ENCODE data around the gene APPL2.

APPL2 gene

DNA sequence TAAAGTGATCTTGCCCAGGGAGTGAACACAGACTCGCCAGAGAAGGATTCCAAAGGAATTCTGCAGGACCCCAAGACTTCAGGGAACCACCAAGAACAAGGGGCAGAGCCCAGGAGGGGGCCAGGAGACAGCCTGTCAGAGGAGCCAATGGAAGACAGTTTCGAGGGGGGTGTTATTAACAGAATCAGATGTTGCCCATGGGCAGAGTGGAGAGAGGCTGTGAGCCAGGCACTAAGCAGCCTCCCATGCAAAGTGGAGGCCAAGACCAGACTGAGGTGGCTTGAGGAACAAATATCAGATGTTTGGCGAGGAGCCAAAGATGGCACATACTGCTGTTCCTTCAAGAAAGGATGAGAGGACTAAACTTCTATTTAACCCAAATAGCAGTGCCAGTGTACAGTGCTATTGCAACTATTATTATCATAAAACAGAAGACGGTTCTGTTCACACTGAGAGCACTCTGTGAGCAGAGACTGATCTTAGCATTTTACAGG lies 12.6 kb downstream of the APPL2 start:
- in situ Hi-C loops (cut with MboI; ENCODE audit: low sequenced_read_pairs): no loop called here

DNA sequence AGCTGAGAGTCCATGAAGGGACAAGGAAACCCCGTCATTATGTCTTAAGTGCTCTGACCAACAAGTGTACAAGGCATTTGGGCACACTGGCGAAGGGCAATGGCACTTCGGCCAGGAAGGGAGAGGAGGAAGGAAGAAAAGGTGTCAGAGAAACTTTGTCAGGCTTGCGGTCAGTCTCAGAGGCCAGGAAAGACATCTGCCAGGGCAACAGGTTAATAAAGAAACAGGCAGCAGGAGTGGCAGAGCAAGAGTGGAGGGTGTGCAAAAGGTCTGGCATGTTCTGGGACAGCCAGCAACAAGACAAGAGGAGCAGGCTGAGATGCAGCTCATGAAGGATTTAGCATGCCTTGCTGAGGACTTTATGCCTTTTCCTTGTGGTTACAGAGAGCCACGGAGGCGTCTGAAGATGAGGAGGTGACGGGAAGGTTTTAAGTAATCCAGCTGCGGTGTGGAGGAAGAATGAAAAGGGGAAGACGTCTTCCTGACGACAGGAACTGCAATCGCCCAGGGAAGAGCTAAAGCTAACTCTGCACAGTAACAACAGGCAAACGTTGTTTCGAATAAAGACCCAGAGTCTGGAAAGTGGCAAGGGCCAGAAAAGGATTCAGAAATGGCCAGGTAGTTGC lies 13.1 kb downstream of the APPL2 start:
- in situ Hi-C loops (cut with MboI; ENCODE audit: low sequenced_read_pairs): no loop called here

DNA sequence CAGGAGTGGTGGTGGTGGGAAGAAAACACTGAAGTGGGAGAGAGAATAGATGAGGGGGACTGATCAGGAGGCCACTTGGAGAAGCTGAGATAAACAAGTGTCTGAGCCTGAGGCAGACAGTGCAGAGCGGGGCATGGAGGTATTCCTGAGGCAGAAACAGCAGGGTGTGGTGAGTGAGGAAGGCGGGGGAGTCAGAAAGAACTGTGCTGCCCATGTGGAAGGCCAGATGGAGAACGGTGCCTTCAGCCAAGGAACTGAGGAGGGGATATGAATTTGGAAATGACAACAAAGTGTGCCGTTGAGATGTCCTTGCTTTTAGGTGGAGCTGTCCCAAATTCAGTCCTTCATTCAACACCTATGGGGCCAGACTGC lies 13.7 kb downstream of the APPL2 start:
- in situ Hi-C loops (cut with MboI; ENCODE audit: low sequenced_read_pairs): no loop called here

DNA sequence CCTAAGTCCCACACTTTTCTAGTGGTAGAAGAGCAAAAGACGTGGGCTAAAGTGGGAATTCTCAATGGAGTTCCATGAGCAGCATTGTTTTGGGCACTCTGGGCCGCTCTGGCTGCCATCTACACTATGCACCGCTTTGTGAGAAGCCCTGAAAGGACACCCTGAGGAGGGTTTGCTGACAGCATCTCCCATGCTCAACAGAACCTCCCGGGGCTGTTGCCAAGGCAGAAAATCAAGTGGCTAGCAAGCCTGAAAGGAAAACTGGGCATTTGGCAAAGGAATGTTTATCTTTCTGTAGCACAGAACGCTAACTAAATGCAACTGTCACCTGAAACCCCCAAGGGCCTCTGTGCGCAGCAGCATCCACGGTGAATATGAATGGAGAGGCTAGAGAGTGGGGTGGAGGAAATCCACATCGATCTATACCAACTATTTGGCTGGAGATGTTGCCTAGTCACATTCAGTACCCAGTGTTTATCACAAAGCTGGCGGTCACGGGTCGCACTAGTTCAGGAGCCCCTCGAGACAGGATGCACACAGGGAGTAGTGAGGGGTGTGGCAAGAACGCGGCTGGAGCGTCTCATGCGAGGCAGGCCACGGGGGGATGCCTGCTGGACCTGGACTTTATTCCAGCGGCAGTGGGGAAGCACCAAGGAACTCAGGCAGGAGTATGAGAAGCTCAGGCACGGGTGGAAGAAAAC lies 14.2 kb downstream of the APPL2 start:
- in situ Hi-C loops (cut with MboI; ENCODE audit: low sequenced_read_pairs): no loop called here

DNA sequence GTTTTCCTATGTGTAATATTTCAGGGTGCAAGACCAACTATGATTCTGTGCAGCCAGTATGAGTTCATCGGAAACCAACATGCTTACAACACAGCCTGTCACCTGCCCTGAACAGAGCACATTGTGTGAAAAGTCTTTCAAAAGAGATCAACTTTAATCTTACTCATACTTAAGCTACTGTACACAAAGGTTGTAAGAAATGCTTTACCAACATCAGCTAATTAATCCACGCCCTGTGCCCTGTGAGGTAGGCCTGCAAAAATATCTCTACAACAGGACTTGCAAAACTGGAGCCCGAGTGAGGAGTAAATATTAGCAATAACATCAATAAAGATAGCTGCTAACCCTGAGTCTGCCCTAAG lies 15.1 kb downstream of the APPL2 start:
- in situ Hi-C loops (cut with MboI; ENCODE audit: low sequenced_read_pairs): no loop called here

DNA sequence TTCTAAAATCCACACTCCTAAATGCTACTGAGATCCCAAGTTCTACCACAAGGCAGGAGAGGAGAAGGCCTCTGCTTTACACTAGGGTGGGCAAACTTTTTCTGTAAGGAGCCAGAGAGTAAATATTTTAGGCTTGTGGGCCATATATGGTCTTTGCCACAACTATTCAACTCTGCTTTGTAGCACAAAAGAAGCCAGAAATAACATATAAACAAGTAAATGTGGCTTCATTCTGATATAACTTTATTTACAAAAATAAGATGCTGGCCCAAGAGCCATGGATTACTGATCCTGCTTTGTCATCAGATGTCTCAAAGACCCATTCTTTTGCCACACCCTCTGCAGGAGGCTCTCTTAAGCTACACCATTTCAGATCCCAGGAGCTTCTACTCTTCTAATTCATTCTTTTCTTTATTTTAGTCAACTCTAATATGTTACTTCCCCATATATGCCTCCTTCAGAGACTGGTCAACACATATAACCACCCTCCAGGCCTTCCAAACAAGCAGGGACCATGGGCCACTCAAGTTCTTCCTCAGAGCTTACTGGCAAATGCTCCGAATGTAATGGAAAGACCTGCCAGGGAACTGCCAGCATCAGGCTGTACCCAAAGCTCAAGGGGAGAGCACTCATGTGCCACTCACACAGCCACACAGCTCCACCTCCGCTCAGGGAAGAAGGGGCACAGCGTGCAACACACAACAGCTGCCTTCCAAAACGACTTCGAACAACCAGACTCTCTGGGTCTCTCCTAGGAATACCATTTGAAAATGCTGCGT lies 15.6 kb downstream of the APPL2 start:
- in situ Hi-C loops (cut with MboI; ENCODE audit: low sequenced_read_pairs): no loop called here

DNA sequence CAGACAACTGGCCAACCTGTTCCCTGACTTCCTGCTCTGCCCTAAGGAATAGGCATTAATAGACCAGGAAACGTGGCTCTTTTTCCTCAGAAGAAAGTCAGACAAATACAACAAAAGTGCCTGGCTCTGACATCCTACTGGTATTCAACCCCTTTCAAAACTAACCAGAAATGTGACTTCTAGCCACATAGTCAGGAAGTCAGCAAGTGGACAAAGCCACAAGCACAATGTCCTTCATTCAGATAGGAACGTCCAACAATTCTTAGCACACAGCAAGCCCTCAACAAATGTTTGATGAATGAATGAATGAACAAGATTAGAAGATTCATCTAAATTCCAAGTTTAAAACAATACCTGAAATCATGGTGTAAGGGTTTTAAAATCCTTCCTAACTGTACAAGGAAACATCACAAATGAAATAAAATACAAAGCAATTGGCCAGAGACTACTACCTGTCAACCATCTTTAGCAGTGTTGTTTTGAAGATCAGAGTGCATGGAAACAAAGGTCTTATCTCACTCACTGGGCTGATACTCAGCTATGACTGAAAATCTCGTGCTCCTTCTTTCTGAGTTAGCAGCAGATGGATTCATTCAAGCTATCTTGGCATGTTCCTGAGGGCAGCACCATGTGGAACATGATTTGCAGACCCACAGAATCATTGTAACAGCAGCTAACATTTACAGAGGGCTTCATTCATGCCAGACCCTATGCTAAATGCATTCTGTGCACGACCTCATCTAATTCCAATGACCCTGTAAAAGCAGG lies 16.5 kb downstream of the APPL2 start:
- in situ Hi-C loops (cut with MboI; ENCODE audit: low sequenced_read_pairs): no loop called here

DNA sequence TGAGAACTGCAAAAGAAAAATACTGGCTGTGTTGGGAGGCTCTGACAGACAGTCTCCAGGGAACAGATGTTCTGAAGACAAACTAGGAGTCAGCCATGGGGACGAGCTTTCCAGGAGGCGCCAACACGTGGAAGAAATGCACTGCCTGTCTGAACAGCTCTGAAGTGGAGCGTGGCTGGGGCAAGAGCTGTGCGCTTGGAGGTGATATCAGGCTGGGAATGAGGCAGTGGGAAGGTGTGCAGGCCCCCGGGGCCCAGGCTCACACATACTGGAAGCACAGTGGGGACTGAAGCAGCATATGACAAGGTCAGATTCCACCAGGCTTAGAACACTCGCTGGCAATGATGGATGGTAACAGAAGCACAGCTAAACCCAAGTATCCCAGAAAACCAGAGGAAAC lies 17.5 kb downstream of the APPL2 start:
- in situ Hi-C loops (cut with MboI; ENCODE audit: low sequenced_read_pairs): no loop called here

DNA sequence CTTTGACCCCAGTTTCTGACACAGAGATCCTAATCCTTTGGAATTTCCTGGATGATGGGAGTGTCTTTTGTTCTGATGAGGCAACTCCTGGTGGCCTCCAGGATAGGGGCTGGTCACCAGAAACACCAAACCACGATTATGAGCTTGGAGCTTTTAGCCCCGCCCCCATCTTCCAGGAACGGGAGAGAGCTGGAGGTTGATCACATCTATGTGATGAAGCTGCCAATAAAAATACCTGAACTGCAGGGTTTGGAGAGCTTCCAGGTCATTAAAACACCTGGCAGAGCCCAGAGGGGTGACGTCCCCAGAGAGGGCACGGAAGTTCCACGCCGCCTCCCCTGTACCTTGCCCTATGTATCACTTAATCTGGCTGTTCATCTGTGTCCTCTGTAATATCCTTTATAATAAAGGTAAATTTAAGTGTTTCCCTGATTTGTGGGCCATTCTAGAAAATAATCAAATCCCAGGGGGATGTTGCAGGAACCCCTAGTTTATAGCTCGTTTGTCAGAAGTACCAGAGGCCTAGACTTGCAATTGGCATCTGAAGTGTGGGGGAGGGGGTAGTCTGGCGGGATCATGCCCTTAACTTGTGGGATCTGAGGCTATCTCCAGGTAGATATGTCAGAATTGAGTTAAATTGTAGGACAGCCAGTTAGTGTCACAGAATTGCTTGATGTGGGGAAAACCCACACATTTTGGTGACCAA lies 21.2 kb downstream of the APPL2 start:
- in situ Hi-C loops (cut with MboI; ENCODE audit: low sequenced_read_pairs): no loop called here

DNA sequence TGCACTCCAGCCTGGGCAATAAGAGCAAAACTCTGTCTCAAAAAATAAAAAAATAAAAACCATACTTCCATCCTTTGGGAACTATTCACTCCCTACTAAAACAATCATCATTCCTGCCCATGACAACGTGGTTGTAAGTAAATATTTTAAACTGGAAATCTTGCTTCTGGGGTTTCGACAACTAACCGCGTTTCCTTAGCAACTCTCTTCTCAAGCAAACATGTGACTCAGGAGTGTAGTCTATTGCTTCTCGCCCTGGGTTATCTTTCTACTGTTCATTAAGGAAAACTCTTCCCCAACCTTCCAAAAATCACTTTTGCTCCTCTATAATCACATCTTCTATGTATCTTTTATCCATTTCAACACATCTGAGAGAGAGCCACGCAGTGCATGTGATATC lies 21.8 kb downstream of the APPL2 start:
- in situ Hi-C loops (cut with MboI; ENCODE audit: low sequenced_read_pairs): no loop called here

DNA sequence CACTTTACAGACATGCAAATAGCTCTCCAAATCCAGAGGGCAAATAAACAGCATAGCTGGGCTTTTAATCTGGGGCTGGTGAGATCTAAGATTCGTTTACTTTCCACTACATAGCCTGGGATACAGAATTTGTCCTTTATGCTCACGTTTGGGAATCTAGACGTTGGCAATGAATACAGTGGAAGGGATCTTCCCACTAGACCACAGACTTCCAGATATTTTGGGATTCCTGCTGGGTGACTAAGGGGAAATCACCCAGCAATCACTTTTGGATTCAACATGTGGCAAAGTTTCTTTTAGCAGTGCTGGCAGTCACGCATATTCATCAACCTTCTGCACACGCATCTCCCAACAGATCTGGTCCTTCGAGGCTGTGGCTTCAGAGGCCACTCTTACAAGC lies 23.5 kb downstream of the APPL2 start:
- in situ Hi-C loops (cut with MboI; ENCODE audit: low sequenced_read_pairs): no loop called here

DNA sequence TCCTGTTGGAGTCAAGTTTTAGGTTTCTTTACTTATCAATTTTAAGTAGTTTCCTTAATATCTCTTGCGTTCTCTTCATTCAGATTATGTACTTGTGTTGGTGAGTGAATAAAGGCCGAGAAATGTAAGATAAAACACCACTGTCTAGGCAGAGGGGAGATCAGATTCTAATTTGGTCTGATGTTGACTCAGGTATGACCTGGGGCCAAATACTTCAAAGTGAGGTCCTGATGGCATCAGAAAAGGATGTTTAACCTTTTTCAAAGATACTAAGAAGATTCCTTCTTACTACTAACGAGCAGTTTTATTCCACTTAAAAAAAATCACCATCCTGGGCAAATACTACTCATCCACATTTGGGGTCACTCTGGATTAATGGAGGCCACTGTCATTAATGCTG lies 26.9 kb downstream of the APPL2 start:
- in situ Hi-C loops (cut with MboI; ENCODE audit: low sequenced_read_pairs): no loop called here

DNA sequence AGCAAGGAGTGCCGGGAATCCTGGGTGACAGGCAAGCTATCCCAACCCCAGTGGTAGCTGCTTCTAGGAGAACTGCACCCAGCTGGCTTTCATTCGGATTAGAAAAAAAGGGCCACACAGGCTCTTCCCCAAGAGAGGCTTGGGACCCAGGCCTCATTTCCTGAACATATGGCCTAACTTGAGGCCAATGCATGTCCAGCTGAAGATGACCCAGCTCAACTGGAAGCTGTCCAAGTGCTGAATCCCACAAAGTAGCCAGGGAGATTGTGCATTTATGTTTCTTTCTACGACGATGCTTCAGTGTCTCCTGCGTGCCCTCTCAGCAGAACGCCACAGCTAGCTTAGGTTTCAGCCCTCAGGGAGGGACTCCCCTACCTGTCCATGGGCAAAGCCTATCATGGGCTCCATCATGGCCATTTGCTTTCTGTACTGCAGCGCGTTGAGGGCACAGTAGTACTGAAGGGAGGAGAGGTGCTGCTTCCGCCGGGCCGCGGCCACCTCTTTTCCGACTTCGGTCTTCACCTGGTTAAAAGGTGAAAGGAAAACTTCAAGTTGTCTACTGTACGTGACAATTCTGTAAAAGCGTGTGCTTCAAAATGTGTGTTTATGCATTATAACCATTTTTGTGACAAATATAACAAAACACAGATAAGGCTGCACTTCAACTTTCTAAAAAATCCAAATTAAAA lies 29.1 kb downstream of the APPL2 start:
- in situ Hi-C loops (cut with MboI; ENCODE audit: low sequenced_read_pairs): no loop called here

DNA sequence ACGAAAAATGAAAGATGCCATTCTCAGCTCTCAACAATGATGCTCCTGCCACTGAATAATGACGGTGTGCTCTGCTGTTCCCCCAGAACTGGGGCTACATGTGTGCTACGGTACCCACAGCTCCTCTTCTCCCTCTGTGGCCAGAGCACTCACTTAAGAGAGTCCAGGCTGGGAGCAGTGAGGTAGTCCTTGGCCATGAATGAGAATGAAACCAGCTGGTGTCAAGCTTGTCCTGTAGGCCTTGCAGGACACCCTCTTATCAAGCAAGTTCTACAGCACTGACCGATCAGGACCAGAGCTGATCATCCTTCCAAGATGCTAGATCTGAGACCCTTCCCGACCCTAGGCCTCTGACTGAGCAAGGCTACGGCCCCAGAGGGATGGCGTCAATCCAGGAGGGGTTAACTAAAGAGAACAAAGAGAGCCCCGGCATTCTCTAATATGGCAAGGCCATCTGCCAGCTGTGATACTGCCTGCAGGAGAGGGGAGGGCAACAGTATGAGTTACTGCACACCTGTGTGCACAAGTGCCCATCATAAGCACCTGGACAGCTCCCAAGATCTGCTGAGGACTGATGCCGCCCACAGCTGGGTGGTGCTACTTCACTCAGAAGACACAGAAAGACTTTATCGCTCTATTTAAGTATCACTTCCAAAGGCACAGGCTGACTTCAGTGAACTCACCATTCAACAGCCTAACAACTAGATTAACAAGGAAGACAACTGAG lies 30.5 kb downstream of the APPL2 start:
- in situ Hi-C loops (cut with MboI; ENCODE audit: low sequenced_read_pairs): no loop called here

DNA sequence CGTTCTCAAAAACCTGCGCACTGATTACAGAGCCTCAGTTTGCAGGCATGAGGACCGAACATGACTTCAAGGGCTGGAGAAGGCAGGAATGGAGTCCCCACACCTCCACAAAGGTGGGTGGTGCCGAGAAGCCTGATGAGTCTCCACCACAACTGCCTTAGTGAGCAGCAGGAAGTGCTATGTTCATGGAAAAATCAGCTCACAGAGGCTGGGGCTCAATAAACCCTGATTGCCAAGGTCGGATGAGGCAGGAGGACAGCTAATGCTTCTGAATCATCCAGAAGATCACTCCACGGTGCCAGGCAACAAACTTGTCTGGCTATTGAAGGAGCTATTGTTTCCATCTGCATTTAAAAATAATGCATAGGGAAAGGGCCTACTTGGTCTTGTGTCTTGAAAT lies 31.1 kb downstream of the APPL2 start:
- in situ Hi-C loops (cut with MboI; ENCODE audit: low sequenced_read_pairs): no loop called here

DNA sequence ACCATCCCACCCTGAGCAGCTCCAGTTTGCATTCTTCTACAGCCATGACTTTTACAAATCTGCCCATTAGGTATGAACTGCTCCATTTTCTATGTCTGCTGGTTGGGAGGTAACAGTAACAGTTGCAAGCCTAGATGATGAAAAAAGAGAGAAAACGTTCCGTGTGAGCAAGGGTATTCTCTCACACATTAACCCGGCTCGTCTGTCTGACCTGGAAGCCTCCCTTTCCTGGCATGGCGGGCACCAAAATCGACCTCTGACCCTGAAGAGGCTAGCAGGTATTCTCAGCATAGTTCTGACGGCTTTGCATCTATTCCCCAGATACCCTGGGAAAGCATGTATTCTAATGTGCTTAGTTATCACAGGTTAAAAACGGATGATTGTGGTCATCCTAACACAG lies 31.8 kb downstream of the APPL2 start:
- in situ Hi-C loops (cut with MboI; ENCODE audit: low sequenced_read_pairs): no loop called here

DNA sequence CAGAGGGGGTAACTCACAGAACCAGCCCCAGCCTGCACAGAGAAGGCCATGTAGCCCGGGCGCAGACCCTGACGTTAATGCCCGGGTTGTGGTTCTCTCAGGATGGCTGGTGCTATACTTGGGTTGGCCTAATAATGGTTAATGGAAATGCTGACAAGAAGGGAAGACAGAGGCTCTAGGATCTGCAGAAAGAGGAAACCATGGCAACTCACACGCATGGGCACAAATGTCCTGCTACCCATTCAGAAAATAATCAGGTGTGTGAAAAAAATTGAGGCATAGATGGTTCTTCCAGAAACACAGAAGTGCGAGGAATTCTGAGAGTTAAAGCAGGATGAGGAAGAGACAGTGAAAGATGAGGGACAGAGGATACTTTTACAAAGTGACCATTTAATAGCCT lies 33.8 kb downstream of the APPL2 start:
- in situ Hi-C loops (cut with MboI; ENCODE audit: low sequenced_read_pairs): no loop called here

DNA sequence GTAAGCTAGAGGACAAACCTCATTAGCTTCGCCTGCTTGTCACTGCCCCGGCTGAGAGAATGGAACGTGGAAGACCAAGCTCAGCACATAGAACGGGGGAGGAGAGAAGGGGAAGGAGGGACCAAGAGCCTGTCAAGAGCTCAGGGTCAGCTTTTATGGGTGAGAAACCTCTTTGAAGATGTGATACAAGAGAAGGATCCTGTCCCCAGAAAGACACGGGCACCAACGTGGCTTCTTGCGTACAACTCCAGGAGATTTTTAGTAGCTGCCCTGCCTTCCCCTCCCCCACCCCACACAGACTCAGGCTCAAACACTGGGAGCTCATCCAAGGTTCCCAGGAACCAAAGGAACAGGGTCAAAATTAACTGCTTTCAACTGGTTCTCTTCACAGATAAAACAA lies 34.7 kb downstream of the APPL2 start:
- in situ Hi-C loops (cut with MboI; ENCODE audit: low sequenced_read_pairs): no loop called here

DNA sequence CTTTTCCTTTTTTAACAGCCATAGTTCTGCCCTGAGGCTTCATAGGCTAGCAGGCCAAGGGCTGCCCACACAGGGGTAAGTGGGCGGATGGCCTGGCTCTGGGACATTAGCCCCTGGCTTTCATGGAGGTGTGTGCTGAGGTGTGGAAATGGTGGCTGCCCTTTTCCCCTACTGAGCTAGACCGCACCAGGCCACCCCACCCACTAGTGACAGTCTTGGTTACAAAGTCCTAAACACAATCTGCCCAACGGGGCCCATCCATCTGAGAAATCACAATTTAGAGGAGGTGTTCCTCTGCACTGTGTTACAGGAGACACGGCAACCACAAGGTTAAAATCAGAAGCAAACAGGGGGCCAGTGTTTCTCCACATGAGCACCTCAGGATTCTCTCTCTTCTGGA lies 35.6 kb downstream of the APPL2 start:
- in situ Hi-C loops (cut with MboI; ENCODE audit: low sequenced_read_pairs): no loop called here

DNA sequence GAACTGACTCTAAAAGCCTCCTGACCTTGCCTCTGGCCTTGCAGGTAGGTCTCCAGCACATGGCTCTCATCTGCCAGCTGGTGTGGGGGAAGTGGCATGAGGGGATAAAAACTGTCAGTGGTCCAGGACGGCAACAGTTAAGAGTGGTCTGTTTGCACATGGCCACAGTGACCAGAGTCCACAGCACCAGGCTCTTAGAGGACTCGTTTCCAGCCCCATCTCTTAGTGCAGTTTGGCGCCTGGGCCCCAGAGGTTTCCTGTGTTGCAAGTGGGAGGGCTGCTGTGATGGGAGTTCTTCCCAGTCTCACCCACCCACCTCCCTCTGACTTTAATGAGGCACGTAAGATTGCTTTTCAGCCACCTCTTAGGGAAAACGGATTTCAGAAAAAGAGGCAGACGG lies 37.0 kb downstream of the APPL2 start:
- in situ Hi-C loops (cut with MboI; ENCODE audit: low sequenced_read_pairs): no loop called here
